Activated T-helper 1 cell treated with anti-CD3 and anti-CD28 coated beads, Interleukin-2, amount 50 U/mL, for 16 hours (primary cell): Measurements from ENCODE around the gene SETX.

Source experiments
- DNase-seq, 2 donors: peaks; one replicate each; pipeline ENCODE4 v3.0.0-alpha.2; 2020; ENCODE audit warnings: low read depth in 1 of 2, low spot score in 1 of 2

The SETX gene

GRCh38 chr9:132241840-132242620, 112.8 kb downstream of the SETX start:
- peak in 1 of 2 donors; percentile 39 for DNase-seq

DNA sequence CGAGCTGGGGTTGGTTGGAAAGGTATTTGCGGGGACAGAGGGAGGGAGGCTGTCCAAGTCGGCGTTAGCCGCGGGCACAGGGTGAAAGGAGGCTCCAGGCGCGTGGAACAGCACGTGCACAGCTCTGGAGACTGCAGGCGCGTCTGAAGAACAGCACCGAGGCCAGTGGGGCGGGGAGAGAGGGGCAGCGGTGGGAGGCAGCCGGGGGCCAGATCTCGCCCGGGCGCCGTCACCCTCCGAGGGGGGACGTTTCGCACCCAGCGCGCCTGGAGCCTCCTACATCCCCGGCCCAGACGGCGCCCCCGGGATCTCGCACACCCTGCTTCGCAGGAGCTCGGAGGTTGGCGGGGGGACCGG, 113.3 kb downstream of the SETX start:
- DNase-seq: no peak

DNA sequence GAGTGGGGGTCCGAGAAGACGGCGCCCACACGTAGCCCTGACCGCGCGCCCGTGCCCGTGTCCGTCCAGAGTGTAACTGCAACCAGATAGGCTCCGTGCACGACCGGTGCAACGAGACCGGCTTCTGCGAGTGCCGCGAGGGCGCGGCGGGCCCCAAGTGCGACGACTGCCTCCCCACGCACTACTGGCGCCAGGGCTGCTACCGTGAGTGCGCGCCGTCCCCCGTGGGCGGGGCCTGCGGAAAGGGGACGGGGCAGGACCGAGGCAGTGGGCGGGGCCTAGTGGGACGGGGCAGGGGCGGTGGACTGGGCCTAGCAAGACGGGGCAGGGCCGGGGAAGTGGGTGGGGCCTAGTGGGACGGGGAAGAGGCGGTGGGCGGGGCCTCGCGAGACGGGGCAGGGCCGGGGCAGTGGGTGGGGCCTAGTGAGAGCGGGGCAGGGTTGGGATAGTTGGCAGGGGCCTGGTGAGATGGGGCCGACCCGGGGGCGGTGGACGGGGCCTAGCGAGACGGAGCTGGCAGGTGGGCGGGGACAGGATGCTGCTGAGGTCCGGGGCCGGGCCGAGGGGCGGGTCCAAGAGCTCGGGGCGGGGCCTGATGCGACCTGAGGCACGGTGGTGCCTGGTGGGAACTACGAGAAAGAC, 113.8 kb downstream of the SETX start:
- peak; percentile 99 for DNase-seq

DNA sequence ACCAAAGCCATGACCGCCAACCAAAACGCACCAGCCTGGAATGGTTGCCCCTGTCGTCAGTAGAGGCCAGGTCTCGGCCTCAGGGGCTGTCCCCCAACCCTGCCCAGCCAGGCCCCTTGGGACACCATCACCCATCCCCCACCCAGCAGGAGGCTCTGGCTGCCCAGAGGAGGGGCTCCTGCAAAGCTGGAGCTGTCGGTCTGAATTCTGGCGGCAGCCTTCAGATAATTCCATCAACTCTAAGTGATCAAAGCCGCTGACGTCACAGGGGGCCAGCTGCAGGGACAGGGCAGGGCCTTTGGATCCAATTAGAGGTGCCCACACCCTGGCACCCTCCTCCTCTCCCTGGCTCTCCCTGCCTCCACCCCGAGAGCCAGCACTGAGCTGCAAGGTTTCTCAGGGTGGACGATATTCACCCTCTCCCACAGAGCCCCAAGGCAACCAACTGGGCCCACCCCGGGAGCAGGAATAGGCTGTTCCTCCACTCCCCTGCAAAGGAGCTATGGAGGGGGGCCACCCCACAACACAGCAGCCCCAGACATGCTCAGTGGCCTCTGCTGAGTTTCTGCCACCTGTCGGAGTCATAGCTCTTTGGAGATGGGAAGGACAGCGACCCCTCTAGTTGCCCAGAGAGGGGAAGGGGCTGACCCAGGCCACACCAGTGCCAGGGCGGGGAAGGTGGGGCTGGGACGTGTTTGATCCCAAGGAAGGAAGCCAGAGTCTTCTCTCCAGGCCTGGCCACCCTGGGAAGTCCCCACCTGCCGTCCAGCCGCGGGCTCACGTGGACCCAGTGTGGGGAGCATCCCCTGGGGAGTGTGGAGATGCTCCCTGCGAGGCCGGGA, 114.6 kb downstream of the SETX start:
- no peak for DNase-seq

DNA sequence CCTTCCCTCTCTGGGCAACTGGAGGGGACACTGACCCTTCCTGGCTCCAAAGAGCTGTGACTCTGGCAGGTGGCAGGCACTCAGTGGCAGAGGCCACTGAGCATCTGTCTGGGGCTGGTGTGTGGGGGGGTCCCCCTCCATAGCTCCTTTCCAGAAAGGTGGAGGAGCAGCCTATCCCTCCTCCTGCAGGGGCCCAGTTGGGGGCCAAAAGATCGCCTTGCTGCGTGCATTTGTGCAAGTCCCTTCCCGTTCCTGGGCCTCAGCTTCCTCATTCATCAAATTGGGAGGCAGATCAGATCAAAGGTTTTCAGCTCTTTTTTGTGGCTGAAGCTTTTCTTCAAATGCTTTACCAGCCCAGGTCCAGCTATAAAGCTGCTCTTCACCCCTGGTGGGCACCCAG, 115.3 kb downstream of the SETX start:
- no peak for DNase-seq

- no peak for DNase-seq
These were observed 115.8 kb downstream of the SETX start for GRCh38 chr9:132238992-132239391.

- DNase-seq: no peak
These were observed 116.5 kb downstream of the SETX start for GRCh38 chr9:132238026-132238972.

DNA sequence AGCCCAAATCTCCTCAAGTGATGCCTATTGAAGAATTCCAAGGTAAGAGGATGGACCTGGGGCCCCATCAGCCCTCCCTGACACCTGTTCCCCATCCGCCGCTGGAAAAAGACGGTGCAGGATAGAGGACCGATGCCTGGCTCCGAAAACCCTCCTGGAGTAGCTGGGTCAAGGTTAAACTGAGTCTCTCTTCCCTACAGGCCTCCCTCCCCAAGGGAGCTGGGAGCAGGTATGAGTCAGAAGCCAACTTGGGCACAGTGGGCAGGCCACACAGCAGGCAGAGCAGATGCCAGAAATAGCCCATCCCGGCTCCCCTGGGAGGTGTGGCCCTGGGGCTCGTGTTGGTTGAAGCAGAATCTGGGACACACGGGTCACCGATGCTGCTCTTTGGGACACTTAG, 117.3 kb downstream of the SETX start:
- no peak for DNase-seq

GRCh38 chr9:132236662-132237311, 118.0 kb downstream of the SETX start:
- DNase-seq: no peak

- DNase-seq: peak; percentile 67
These were observed 118.7 kb downstream of the SETX start for GRCh38 chr9:132235894-132236661.

DNA sequence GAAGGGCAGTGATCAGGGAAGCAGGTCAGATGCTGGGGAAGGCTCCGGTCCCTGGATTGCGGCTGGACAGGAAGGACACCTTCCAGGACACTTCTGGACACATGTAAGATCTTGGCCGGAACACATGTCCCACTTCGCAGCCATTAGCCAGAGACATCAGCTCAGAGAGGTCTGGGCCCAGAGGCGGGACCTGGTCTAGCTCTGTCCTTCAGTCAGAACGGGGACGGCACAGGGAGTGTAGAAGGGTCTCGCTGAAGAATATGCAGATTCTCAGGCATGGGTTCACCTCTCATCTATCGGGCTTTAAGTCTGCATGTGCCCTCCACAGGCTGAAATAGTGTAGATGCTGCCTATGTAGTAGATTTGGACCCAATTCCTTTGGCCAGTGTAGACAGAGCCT, 119.7 kb downstream of the SETX start:
- DNase-seq: no peak

GRCh38 chr9:132234535-132234934, 120.3 kb downstream of the SETX start:
- no peak for DNase-seq

DNA sequence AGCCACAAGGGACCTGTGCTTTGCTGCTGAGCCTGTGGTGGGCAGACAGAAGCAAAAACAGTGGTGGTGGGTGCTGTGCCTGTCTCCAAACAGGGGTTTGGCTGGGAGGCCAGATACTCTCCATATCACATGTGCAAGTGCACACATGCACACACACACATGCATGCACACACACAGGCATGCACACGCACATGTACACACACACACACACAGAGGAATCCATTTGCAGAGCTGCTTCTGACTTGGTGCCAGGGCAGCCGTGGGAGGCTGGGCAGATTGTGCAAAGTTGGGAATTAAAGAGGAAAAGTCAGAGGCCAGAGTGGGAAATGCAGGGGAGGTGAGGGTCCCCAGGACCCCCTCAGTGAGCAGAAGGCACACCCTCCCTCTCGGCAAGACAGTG, 121.6 kb downstream of the SETX start:
- DNase-seq: no peak

GRCh38 chr9:132232522-132232921, 122.3 kb downstream of the SETX start:
- no peak for DNase-seq

DNA sequence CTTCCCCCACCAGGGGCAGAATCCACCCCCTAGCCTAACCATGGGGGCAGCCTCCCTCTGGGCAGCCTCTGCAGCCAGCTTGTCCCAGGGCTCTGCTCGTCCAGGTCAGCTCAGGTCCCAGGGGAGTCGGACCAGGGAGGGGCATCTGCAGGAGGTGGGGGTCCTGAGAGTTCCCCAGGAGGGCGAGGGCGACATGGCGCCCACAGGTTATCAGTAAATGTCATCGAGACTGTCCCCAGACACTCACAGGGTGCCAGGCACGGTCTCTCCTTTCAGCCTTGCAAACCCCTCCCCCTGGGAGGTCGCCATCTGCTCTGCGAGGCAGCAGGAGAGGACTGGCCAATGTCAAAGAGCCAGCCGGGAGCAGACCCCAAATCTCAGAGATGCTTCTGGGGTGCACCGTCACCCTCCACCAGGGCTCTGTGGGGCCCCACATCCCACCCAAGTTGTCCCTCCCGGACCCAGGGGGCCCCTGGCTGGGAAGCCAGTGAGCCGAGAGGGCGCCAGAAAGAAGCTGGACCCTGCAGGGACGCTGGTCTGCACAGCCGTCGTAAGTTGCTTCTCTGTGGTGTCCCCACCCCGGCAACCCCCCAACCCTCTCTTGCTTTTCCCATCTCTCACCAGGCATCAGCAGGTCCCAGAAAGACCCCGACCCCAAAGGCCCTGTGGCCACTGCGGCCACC, 123.6 kb downstream of the SETX start:
- DNase-seq: no peak

- DNase-seq: no peak
These were observed 124.2 kb downstream of the SETX start for GRCh38 chr9:132230605-132231004.

DNA sequence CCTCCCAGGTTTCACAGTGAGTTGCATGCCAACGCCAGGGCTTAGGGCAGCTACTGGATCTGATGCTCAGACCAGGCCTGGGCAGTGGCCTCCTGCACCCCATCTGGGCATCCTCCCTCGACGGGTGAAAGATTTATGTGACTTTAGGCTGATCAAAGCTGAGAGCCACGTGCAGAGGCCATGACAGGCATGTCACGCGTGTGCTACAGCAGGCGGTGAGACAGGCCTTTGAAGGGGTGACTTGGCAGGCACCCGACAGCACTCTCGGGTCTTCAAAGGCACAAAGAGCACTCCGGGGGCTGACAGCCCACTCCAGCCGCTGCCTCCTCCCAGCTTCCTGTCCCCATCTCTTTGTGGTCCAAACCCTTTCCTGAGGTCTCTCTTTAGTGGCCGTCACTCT, 126.7 kb downstream of the SETX start:
- no peak for DNase-seq

DNA sequence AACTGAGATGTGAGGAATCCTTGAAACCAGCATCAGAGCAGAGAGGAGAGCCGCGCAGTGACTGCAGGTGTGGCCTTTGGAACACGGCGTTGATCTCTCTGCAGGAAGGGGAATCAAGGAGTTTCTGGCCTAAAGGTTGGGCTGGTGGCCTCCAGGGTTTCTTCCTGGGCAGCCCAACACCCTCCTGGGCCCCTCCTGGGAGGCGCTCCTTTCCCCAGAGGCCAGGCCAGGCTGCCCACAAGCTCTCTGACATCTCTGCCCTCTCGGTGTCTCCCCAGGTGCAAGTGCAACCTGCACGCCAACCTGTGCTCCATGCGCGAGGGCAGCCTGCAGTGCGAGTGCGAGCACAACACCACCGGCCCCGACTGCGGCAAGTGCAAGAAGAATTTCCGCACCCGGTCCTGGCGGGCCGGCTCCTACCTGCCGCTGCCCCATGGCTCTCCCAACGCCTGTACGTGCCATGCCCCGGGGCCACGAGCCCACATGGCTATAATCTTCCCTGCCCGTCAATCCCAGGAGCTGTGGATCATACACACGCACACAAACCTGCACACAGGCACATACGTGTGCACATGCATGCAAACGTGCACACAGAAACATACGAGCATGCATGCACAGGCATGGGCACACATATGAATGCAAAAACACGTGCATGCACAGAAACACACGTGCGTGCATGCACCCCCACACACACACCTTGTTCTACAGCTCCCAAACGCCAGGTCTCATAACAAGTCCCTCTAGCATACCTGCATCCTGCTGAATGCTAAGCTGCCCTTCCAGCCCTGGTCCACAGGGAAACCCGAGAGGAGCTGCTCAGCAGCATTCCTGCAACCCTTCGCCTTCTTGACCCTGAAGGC, 128.0 kb downstream of the SETX start:
- no peak for DNase-seq
